Mesothelial cell of epicardium (in vitro differentiated cells): ENCODE results near the gene SALL1. TPM values are rescaled to one million over a fixed set of nuclear protein-coding genes. Genes with fewer than 3 reads are reported as not detected.

Source experiments
- DNase-seq, 2 experiments: peaks; one replicate each; pipeline ENCODE4 v3.0.0; 2021; ENCODE audit warnings: low spot score in 2 of 2; ENCODE audit not compliant: unreplicated experiment in 2 of 2
- H3K27ac Mint-ChIP-seq: 2 replicates; pipeline ENCODE4 v1.8.0; 2021; ENCODE audit warnings: mixed read lengths
- H3K27me3 Mint-ChIP-seq: 2 replicates; pipeline ENCODE4 v1.8.0; 2021; ENCODE audit warnings: low read depth, mixed read lengths
- H3K36me3 Mint-ChIP-seq: 2 replicates; pipeline ENCODE4 v1.8.0; 2021; ENCODE audit warnings: mixed read lengths
- H3K4me1 Mint-ChIP-seq: 2 replicates; pipeline ENCODE4 v1.8.0; 2021; ENCODE audit warnings: mixed read lengths
- H3K4me3 Mint-ChIP-seq: 2 replicates; pipeline ENCODE4 v1.8.0; 2021; ENCODE audit warnings: mild to moderate bottlenecking, moderate library complexity, mixed read lengths
- H3K9me3 Mint-ChIP-seq: 2 replicates; pipeline ENCODE4 v1.8.0; 2021; ENCODE audit warnings: mixed read lengths
- CTCF ChIP-seq: fragments of 200-600 bp; sonication (generic); IDR thresholded peaks from one replicate; pipeline ENCODE4 v1.5.0; 2021; ENCODE audit warnings: antibody characterized with exemption; ENCODE audit not compliant: unreplicated experiment
- total RNA-seq: library from RNA; stranded (reverse); gene quantifications from 3 replicates; pipeline ENCODE4 v1.2.1, GENCODE V29; 2021

The SALL1 gene
- total RNA-seq, 1 donor from 2014 or later = 1.1 TPM

- no peaks in the 10 kb centered on the region for H3K9me3 Mint-ChIP-seq
- H3K27me3 Mint-ChIP-seq = peaks cover 85% of the 10 kb centered on the region
- no peaks in the 10 kb centered on the region for H3K36me3 Mint-ChIP-seq
- H3K4me1 Mint-ChIP-seq = peaks cover 4% of the 10 kb centered on the region
- no peak for DNase-seq
- no peak overlapping the region for H3K27ac Mint-ChIP-seq
- no peak overlapping the region for H3K4me3 Mint-ChIP-seq
- TF ChIP-seq CTCF = no peak
Observed at GRCh38 chr16:51110700-51111157, 40.3 kb downstream of the SALL1 start.

GRCh38 chr16:51109173-51109572 is 41.9 kb downstream of the SALL1 start:
- Mint-ChIP-seq H3K4me3 (no peak overlapping the region), H3K9me3 (no peaks in the 10 kb centered on the region), H3K4me1 (peaks cover 4% of the 10 kb centered on the region), H3K27me3 (peaks cover 78% of the 10 kb centered on the region), H3K36me3 (no peaks in the 10 kb centered on the region), H3K27ac (no peak overlapping the region)
- DNase-seq = no peak
- no peak for TF ChIP-seq CTCF

GRCh38 chr16:51107742-51108141 is 43.3 kb downstream of the SALL1 start:
- H3K27me3 Mint-ChIP-seq = peaks cover 71% of the 10 kb centered on the region
- no peak for TF ChIP-seq CTCF
- no peak for DNase-seq

GRCh38 chr16:51106535-51106934 is 44.5 kb downstream of the SALL1 start:
- Mint-ChIP-seq H3K4me3 (no peak overlapping the region), H3K9me3 (no peaks in the 10 kb centered on the region), H3K27me3 (peaks cover 70% of the 10 kb centered on the region), H3K36me3 (no peaks in the 10 kb centered on the region), H3K27ac (no peak overlapping the region), H3K4me1 (no peaks in the 10 kb centered on the region)
- TF ChIP-seq CTCF = no peak
- DNase-seq = no peak

More at GRCh38 chr16:51107742-51108141, 43.3 kb downstream of the SALL1 start:
- no peaks in the 10 kb centered on the region for H3K36me3 Mint-ChIP-seq
- no peak overlapping the region for H3K4me3 Mint-ChIP-seq
- H3K4me1 Mint-ChIP-seq = no peaks in the 10 kb centered on the region
- no peak overlapping the region for H3K27ac Mint-ChIP-seq
- no peaks in the 10 kb centered on the region for H3K9me3 Mint-ChIP-seq

GRCh38 chr16:51103590-51103989 is 47.5 kb downstream of the SALL1 start:
- no peaks in the 10 kb centered on the region for H3K4me1 Mint-ChIP-seq
- TF ChIP-seq CTCF = no peak
- peaks cover 58% of the 10 kb centered on the region for H3K27me3 Mint-ChIP-seq
- no peaks in the 10 kb centered on the region for H3K9me3 Mint-ChIP-seq
- H3K4me3 Mint-ChIP-seq = no peak overlapping the region
- no peak for DNase-seq
- H3K27ac Mint-ChIP-seq = no peak overlapping the region
- no peaks in the 10 kb centered on the region for H3K36me3 Mint-ChIP-seq

GRCh38 chr16:51097729-51098128 is 53.3 kb downstream of the SALL1 start:
- H3K9me3 Mint-ChIP-seq = peaks cover 3% of the 10 kb centered on the region
- DNase-seq = no peak
- no peaks in the 10 kb centered on the region for H3K4me1 Mint-ChIP-seq
- H3K36me3 Mint-ChIP-seq = no peaks in the 10 kb centered on the region
- H3K27me3 Mint-ChIP-seq = peaks cover 58% of the 10 kb centered on the region
- H3K27ac Mint-ChIP-seq = no peak overlapping the region
- TF ChIP-seq CTCF = no peak
- H3K4me3 Mint-ChIP-seq = no peak overlapping the region
